Uterus (tissue), 2 donors: ENCODE data around the gene LEF1.

Experiments
- POLR2A ChIP-seq, 2 donors: fragments of 450-650 bp; IDR thresholded peaks; one replicate each; pipeline ENCODE4 v1.6.1; 2016; ENCODE audit warnings: antibody characterized with exemption in 2 of 2, mild to moderate bottlenecking in 1 of 2, moderate library complexity in 1 of 2
- TF ChIP-seq, protein P1 (sequence below), 4 experiments: fragments of 200-600 bp in 2 of 4; fragments of 450-650 bp in 2 of 4; sonication (generic) in 2 of 4; IDR thresholded peaks; one replicate each; pipeline ENCODE4 v1.5.1; 2016 to 2019; ENCODE audit warnings: antibody characterized with exemption in 4 of 4, mild to moderate bottlenecking in 2 of 4, moderate library complexity in 1 of 4

DNA sequence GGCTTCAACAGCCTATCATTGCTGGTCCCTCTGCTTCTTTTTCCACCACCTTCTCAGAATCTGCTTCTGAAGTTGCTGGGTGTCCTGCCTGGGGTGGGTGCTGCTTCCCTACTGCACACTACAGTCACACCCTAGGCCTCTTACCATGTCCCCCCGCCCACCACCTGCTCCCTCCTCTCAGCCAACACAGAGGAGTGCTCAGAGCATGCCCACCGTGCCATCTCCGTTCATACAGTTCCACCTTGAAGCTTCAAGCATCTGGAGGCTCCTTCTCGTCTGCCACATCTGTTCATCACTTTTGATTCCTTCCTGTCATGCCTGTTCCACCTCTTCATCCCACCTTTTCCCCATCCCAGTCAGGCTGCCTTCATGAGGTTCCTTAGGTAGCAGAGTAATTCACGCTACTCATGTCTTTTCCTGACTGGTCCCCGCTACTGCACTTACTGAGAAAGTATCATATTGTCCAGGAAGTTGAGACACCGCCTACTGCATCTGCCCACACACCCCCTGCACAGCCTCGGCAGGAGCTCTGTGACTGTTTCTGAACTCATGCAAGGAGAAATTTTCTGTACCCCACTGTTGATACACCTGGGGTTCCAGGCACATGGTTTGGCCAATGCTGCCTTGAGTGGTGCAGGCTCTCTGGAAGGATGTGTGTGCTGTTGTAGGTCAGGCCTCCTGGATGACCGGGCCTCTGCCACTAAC is 139.6 kb downstream of the LEF1 start:
- TF ChIP-seq, protein P1, sequence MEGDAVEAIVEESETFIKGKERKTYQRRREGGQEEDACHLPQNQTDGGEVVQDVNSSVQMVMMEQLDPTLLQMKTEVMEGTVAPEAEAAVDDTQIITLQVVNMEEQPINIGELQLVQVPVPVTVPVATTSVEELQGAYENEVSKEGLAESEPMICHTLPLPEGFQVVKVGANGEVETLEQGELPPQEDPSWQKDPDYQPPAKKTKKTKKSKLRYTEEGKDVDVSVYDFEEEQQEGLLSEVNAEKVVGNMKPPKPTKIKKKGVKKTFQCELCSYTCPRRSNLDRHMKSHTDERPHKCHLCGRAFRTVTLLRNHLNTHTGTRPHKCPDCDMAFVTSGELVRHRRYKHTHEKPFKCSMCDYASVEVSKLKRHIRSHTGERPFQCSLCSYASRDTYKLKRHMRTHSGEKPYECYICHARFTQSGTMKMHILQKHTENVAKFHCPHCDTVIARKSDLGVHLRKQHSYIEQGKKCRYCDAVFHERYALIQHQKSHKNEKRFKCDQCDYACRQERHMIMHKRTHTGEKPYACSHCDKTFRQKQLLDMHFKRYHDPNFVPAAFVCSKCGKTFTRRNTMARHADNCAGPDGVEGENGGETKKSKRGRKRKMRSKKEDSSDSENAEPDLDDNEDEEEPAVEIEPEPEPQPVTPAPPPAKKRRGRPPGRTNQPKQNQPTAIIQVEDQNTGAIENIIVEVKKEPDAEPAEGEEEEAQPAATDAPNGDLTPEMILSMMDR (IDR thresholded peaks at IDR 0.05), result no peak
- TF ChIP-seq POLR2A (IDR thresholded peaks at IDR 0.05), result no peak
